Measurements from ENCODE around the gene DET1.

- TF ChIP-seq, protein P1, sequence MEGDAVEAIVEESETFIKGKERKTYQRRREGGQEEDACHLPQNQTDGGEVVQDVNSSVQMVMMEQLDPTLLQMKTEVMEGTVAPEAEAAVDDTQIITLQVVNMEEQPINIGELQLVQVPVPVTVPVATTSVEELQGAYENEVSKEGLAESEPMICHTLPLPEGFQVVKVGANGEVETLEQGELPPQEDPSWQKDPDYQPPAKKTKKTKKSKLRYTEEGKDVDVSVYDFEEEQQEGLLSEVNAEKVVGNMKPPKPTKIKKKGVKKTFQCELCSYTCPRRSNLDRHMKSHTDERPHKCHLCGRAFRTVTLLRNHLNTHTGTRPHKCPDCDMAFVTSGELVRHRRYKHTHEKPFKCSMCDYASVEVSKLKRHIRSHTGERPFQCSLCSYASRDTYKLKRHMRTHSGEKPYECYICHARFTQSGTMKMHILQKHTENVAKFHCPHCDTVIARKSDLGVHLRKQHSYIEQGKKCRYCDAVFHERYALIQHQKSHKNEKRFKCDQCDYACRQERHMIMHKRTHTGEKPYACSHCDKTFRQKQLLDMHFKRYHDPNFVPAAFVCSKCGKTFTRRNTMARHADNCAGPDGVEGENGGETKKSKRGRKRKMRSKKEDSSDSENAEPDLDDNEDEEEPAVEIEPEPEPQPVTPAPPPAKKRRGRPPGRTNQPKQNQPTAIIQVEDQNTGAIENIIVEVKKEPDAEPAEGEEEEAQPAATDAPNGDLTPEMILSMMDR (IDR thresholded peaks at IDR 0.05): no peak
- TF ChIP-seq EZH2 (IDR thresholded peaks at IDR 0.05; ENCODE audit: borderline replicate concordance, insufficient read depth, low read depth, low read length, poor library complexity, severe bottlenecking): no peak
These were observed 61.7 kb downstream of the DET1 start for GRCh38 chr15:88484682-88485331.
